Loucy (cell line): ENCODE measurements around the gene YY1AP1.

Experiments
- H2AFZ ChIP-seq: fragments of 200-600 bp; sonication (generic); 2 replicates; pipeline ENCODE4 v1.6.0; 2016; ENCODE audit warnings: antibody characterized with exemption, mild to moderate bottlenecking, low read length, moderate library complexity
- H3F3A ChIP-seq: fragments of 200-600 bp; 2 replicates; pipeline ENCODE4 v1.6.0; 2016; ENCODE audit warnings: antibody characterized with exemption, low read depth, mild to moderate bottlenecking
- H3K27me3 ChIP-seq: fragments of 200-600 bp; sonication (generic); 2 replicates; pipeline ENCODE4 v1.6.1; 2014; ENCODE audit warnings: low read length, mild to moderate bottlenecking; ENCODE audit not compliant: insufficient read depth, poor library complexity, severe bottlenecking
- H3K36me3 ChIP-seq: fragments of 200-600 bp; sonication (generic); 2 replicates; pipeline ENCODE4 v1.6.1; 2016; ENCODE audit warnings: low read length; ENCODE audit not compliant: insufficient read depth
- H3K4me1 ChIP-seq: fragments of 200-600 bp; sonication (generic); 2 replicates; pipeline ENCODE4 v1.5.1; 2014; ENCODE audit warnings: low read length, mild to moderate bottlenecking; ENCODE audit not compliant: insufficient read depth, poor library complexity, severe bottlenecking
- H3K4me2 ChIP-seq: fragments of 200-600 bp; sonication (generic); 2 replicates; pipeline ENCODE4 v1.6.0; 2014; ENCODE audit warnings: antibody characterized with exemption, low read length, low read depth, mild to moderate bottlenecking; ENCODE audit not compliant: poor library complexity, severe bottlenecking
- H3K4me3 ChIP-seq: fragments of 200-600 bp; sonication (generic); 2 replicates; pipeline ENCODE4 v1.5.1; 2014; ENCODE audit warnings: low read length, mild to moderate bottlenecking, mixed read lengths; ENCODE audit not compliant: poor library complexity, severe bottlenecking
- H3K79me2 ChIP-seq: fragments of 200-600 bp; sonication (generic); 2 replicates; pipeline ENCODE4 v1.6.1; 2014; ENCODE audit warnings: low read length; ENCODE audit not compliant: insufficient read depth
- H3K9ac ChIP-seq: fragments of 200-600 bp; sonication (generic); 2 replicates; pipeline ENCODE4 v1.6.0; 2014; ENCODE audit warnings: mild to moderate bottlenecking, low read depth, low read length, moderate library complexity; ENCODE audit not compliant: poor library complexity, severe bottlenecking
- H3K9me2 ChIP-seq: fragments of 200-600 bp; sonication (generic); replicated peaks from 2 replicates; pipeline ENCODE4 v1.6.1; 2016; ENCODE audit warnings: low read depth, low read length, mixed read lengths
- H3K9me3 ChIP-seq: fragments of 200-600 bp; sonication (generic); 2 replicates; pipeline ENCODE4 v1.6.1; 2014; ENCODE audit warnings: mild to moderate bottlenecking, antibody characterized with exemption, low read length, low read depth; ENCODE audit not compliant: insufficient read depth
- H4K20me1 ChIP-seq: fragments of 200-600 bp; sonication (generic); 2 replicates; pipeline ENCODE4 v1.6.0; 2014; ENCODE audit warnings: antibody characterized with exemption, low read length, mild to moderate bottlenecking; ENCODE audit not compliant: insufficient read depth, poor library complexity, severe bottlenecking
- EZH2phosphoT487 ChIP-seq: fragments of 200-600 bp; IDR thresholded peaks from 2 replicates; pipeline ENCODE4 v1.6.1; 2018; ENCODE audit warnings: antibody characterized with exemption, mild to moderate bottlenecking, moderate library complexity, borderline replicate concordance
- TF ChIP-seq, protein P1 (sequence below): fragments of 200-600 bp; sonication (generic); conservative IDR thresholded peaks from 2 replicates; pipeline ENCODE4 v1.5.1; 2014; ENCODE audit warnings: mild to moderate bottlenecking, antibody characterized with exemption, low read length

Gene YY1AP1

DNA sequence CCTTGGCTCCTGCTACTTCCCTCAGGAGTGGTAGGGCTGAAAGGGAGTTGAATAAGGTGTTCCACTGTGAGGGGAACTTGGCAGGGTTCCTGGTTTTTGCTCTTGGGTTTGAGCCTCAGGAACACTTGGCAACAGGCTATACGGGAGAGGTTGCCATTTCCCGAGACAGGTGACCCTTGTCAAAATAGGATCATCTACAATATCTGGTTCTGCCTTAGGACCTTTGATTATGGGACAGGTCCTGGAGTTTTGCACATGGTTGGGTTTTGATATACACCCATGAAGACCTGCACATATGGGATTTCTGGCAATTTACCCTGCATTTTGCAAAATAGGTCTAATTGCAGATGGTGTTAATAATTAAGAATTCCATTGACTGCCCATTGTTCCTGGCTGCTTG lies 31.1 kb downstream of the YY1AP1 start:
- TF ChIP-seq EZH2phosphoT487 = no peak
- TF ChIP-seq, protein P1, sequence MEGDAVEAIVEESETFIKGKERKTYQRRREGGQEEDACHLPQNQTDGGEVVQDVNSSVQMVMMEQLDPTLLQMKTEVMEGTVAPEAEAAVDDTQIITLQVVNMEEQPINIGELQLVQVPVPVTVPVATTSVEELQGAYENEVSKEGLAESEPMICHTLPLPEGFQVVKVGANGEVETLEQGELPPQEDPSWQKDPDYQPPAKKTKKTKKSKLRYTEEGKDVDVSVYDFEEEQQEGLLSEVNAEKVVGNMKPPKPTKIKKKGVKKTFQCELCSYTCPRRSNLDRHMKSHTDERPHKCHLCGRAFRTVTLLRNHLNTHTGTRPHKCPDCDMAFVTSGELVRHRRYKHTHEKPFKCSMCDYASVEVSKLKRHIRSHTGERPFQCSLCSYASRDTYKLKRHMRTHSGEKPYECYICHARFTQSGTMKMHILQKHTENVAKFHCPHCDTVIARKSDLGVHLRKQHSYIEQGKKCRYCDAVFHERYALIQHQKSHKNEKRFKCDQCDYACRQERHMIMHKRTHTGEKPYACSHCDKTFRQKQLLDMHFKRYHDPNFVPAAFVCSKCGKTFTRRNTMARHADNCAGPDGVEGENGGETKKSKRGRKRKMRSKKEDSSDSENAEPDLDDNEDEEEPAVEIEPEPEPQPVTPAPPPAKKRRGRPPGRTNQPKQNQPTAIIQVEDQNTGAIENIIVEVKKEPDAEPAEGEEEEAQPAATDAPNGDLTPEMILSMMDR = no peak
- Histone ChIP-seq H3F3A (no peaks in the 10 kb centered on the region), H3K36me3 (peaks cover 41% of the 10 kb centered on the region; the same call in 1 of the 2 replicates), H3K4me1 (no peaks in the 10 kb centered on the region), H3K79me2 (no peaks in the 10 kb centered on the region), H3K4me2 (no peak overlapping the region), H4K20me1 (no peaks in the 10 kb centered on the region), H2AFZ (no peak overlapping the region), H3K4me3 (no peak overlapping the region), H3K9me2 (no peaks in the 10 kb centered on the region), H3K9me3 (no peaks in the 10 kb centered on the region), H3K9ac (no peak overlapping the region), H3K27me3 (no peaks in the 10 kb centered on the region)

DNA sequence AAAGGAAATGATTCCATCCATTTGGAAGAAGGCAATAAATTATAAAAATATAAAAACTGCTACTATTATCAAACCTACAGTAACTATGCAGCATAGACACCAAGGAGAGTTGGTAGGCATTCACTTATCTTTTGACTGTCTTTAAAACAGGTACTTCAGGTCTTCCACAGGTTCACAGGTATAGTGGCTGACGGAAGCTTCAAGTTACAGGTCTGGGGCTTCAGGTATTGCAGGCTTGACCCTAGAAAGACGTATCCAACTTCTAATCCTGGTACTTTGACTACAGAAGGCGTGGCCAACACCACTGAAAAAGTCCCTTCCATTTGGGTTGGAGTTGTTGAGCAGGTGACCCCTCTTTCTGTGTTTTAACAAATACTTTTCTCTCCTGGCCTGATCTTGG lies 35.6 kb downstream of the YY1AP1 start:
- TF ChIP-seq, protein P1 = no peak
- TF ChIP-seq EZH2phosphoT487 = no peak
- no peaks in the 10 kb centered on the region for H3K79me2 ChIP-seq
- H3K9me2 ChIP-seq = no peaks in the 10 kb centered on the region
- H3K27me3 ChIP-seq = no peaks in the 10 kb centered on the region
- H3F3A ChIP-seq = no peaks in the 10 kb centered on the region
- H4K20me1 ChIP-seq = no peaks in the 10 kb centered on the region
- no peaks in the 10 kb centered on the region for H3K4me1 ChIP-seq
- H2AFZ ChIP-seq = no peak overlapping the region
- no peaks in the 10 kb centered on the region for H3K9me3 ChIP-seq
- H3K4me2 ChIP-seq = no peak overlapping the region
- H3K4me3 ChIP-seq = no peak overlapping the region
- H3K36me3 ChIP-seq = peaks cover 3% of the 10 kb centered on the region; the same call in 1 of the 2 replicates
- no peak overlapping the region for H3K9ac ChIP-seq

DNA sequence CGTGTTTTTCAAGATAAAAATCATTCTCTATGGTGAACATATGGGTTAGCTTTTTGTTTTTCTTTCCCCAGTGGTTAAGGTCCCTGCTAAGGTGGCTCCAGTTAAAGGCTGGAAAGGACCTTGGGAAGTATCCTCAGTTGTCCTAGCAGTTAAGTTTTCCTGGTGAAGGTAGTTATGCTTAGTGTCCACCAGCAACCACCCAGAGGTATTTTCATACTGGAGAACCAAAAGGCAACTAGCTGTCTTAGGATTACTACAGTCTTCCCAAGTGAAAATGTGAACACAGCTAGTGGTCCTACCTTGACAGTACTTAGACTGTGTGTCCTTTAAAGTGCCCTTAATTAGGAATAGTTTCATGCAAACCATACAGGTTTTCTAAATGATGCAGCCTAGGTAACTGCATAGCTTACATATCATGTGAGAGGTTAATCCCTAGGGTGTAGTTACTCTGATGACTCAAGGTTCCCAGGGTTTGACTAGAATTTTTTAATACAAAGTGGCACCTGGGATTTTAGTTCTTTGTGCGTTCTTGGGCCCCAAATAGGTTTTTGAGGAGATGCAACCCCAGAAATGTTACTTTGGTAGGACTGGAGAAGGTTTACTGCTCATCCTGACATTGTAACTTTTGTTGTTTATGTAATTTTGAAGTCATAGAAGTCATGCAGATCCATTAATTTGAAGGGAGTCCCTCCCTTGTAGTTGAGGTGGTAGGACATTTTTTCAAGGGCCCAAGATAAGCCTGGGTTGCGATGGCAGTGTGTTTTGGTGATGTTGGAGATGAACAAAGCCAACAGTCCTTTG lies 36.5 kb downstream of the YY1AP1 start:
- Histone ChIP-seq H3K9me2 (no peaks in the 10 kb centered on the region), H4K20me1 (no peaks in the 10 kb centered on the region), H3K79me2 (no peaks in the 10 kb centered on the region), H3K4me2 (no peak overlapping the region), H3K36me3 (no peaks in the 10 kb centered on the region), H3K9me3 (no peaks in the 10 kb centered on the region), H3K27me3 (no peaks in the 10 kb centered on the region), H3K4me1 (no peaks in the 10 kb centered on the region), H3K4me3 (no peak overlapping the region), H3F3A (no peaks in the 10 kb centered on the region), H2AFZ (no peak overlapping the region), H3K9ac (no peak overlapping the region)
- TF ChIP-seq, protein P1 = no peak
- TF ChIP-seq EZH2phosphoT487 = no peak
